HFF-Myc (cell line): ENCODE data around the gene RNF103.
A peak's percentile ranks its signal among the peaks of the same experiment; 100 is the strongest.
"Not testable (repeated sequence)": the region's sequence is repeated elsewhere in the genome, so short reads cannot be mapped to it uniquely, and the experiment has no call there.

Experiments used
- DNase-seq: peaks from one replicate; pipeline ENCODE4 v3.0.0-alpha.2; 2011; ENCODE audit warnings: low read depth; ENCODE audit errors: extremely low read depth
- H3K4me3 ChIP-seq: replicated peaks from 2 replicates; pipeline ENCODE4 v1.5.1; 2011; ENCODE audit warnings: low read depth, mild to moderate bottlenecking, control low read depth, low read length
- CTCF ChIP-seq: IDR thresholded peaks from 2 replicates; pipeline ENCODE4 v1.5.1; 2012; ENCODE audit warnings: mild to moderate bottlenecking, low read depth, low read length, control low read depth; ENCODE audit errors: missing control alignments

RNF103 gene

GRCh38 chr2:86623494-86624266 lies at the start of gene RNF103:
Gene RNF103, minus strand, starts transcription at chr2:86623865. Its CDS starts 979 bp downstream, at chr2:86622886.
- H3K4me3 ChIP-seq = peak within 1 kb of the TSS; percentile 55
- peak; percentile 24 for DNase-seq
- no peak for TF ChIP-seq CTCF

- TF ChIP-seq CTCF = no peak
- DNase-seq = no peak
- no peak overlapping the region for H3K4me3 ChIP-seq
Observed at GRCh38 chr2:86673011-86673410, 49.3 kb upstream of the RNF103 start.

GRCh38 chr2:86672027-86672545 lies 48.4 kb upstream of the RNF103 start:
- DNase-seq = no peak
- no peak overlapping the region for H3K4me3 ChIP-seq
- no peak for TF ChIP-seq CTCF

GRCh38 chr2:86671337-86671981 lies 47.8 kb upstream of the RNF103 start:
- DNase-seq = no peak
- H3K4me3 ChIP-seq = no peak overlapping the region
- no peak for TF ChIP-seq CTCF

GRCh38 chr2:86669323-86669722 lies 45.7 kb upstream of the RNF103 start:
- DNase-seq, H3K4me3 ChIP-seq: not testable (repeated sequence)

- no peak for DNase-seq
- TF ChIP-seq CTCF = no peak
- no peak overlapping the region for H3K4me3 ChIP-seq
Observed at GRCh38 chr2:86661333-86661732, 37.7 kb upstream of the RNF103 start.

GRCh38 chr2:86650188-86650587 lies 26.5 kb upstream of the RNF103 start:
- no peak overlapping the region for H3K4me3 ChIP-seq
- no peak for TF ChIP-seq CTCF
- DNase-seq = no peak
